Right cardiac atrium (tissue), 5 donors: ENCODE measurements around the gene THUMPD3. TPM values are rescaled to one million over a fixed set of nuclear protein-coding genes. Genes with fewer than 3 reads are reported as not detected.

ENCODE experiments used
- ATAC-seq, 2 donors: fragments of 200-7000 bp; cut with Tn5 transposase; one replicate each; pipeline versions ENCODE4 v1.8.0 to v1.9.1; 2020; ENCODE audit warnings: moderate library complexity in 2 of 2, mild to moderate bottlenecking in 1 of 2
- DNase-seq, 3 donors: peaks; one replicate each; pipeline ENCODE4 v3.0.0-alpha.2; 2020
- H3K27ac ChIP-seq: one replicate; pipeline ENCODE4 v1.5.1; 2013; ENCODE audit warnings: mild to moderate bottlenecking, low read length, control low read depth, moderate library complexity
- H3K27me3 ChIP-seq: one replicate; pipeline ENCODE4 v1.6.1; 2013; ENCODE audit not compliant: control insufficient read depth, insufficient read depth
- H3K4me1 ChIP-seq: one replicate; pipeline ENCODE4 v1.6.1; 2013; ENCODE audit warnings: low read length; ENCODE audit not compliant: control insufficient read depth, insufficient read depth
- H3K4me3 ChIP-seq: one replicate; pipeline ENCODE4 v1.5.1; 2013; ENCODE audit warnings: low read length, control low read depth
- H3K9me3 ChIP-seq: one replicate; pipeline ENCODE4 v1.6.1; 2013; ENCODE audit warnings: low read length; ENCODE audit not compliant: control insufficient read depth
- WGBS: extraction: QIAGEN DNeasy Blood & Tissue Kit; methylation state at CpG from one replicate; pipeline ENCODE4 v1.1.7; 2013; 5-methylcytosine and 5-hydroxymethylcytosine counted together
- intact Hi-C, 4 donors: fragments of 100-400 bp; cut with DNase I; formaldehyde crosslinking; loops; one replicate each; pipeline versions ENCODE4 v1.11.0 to v1.14.0; 2022 to 2023
- polyA plus RNA-seq: library from polyadenylated mRNA; stranded (reverse); fragments of 200-250 nt; gene quantifications from one replicate; pipeline ENCODE4 v1.2.3, GENCODE V29; 2013
- total RNA-seq, 4 donors: library from RNA; stranded (reverse); fragmentation: NEBNext Ultra II Directional; extraction: Animal tissue kit (Norgen Biotek cat#: 25700); gene quantifications; one replicate each; pipeline ENCODE4 v1.2.1, GENCODE V29; 2021
- donor health status: healthy with polysubstance abuse.
- donor health status: DM: no; HTN: yes; CAD: no.
- donor health status: DM: no; HTN: no; CAD: no.
- donor health status: DM: no; HTN: yes; CAD: no; lungs with severe emphysema.
- donor health status: DM: yes; HTN: yes; CAD: no.

The THUMPD3 gene
- total and polyA plus RNA-seq, 5 donors = 29.0 to 46.6 (median 46.0) TPM

DNA sequence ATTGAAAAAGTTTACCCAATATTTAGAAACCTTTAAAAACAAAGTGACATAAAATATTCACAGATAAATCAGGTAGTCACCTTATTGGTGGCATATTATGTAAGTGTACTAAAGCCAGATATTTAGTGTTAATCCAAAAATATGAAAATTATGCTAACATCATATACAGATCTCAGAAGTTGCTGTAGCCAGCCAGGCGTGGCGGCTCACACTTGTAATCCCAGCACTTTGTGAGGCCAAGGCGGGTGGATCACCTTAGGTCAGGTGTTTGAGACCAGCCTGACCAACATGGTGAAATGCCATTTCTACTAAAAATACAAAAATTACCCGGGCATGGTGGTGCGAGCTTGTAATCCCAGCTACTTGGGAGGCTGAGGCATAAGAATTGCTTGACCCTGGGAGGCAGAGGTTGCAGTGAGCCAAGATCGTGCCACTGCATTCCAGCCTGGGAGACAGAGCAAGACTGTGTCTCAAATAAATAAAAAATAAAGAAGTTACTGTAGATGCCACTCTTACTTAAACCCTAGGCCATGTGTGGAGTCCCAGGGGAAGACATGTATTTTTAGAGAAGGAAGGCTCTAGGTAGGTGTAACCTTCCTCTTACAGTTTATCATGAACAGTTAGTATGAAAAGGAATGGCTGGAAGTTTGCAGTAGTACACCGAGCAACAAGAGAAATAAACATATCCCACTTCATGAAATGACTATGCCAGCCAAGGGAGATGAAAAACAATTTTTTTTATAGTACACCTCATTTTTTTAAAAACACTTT, 44.2 kb downstream of the THUMPD3 start:
- ATAC-seq (peak in 1 of 2 donors; percentile 12), DNase-seq (no peak)
- no peak overlapping the region for H3K27ac ChIP-seq
- H3K4me3 ChIP-seq = no peak overlapping the region
- 80% methylated on average over 7 of the region's 7 CpGs for WGBS
- H3K9me3 ChIP-seq = no peaks in the 10 kb centered on the region
- intact Hi-C loops = no loop called here
- H3K4me1 ChIP-seq = peaks cover 5% of the 10 kb centered on the region
- no peaks in the 10 kb centered on the region for H3K27me3 ChIP-seq

DNA sequence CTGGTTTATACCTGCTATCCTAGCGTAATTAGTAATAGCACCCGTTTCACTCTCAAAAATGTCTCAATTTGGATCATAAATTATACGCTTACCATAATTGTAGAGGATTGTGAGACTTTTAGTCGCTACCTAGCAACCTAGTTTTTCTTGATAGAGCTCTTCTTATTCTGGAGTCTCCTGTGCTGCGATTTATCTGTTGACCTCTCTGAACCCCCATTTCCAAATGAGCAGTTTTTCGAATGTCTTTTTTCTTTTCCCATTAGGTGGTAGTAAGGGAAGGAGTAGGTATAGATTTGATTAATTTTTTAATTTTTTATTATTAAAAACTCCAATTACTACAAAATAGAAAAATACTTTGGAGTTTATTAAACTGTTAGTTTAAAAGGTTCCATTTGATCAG, 45.2 kb downstream of the THUMPD3 start:
- no peak overlapping the region for H3K27ac ChIP-seq
- intact Hi-C loops = no loop called here
- ATAC-seq = no peak
- WGBS = 86% methylated on average over 6 of the region's 6 CpGs
- no peak for DNase-seq
- H3K27me3 ChIP-seq = no peaks in the 10 kb centered on the region
- H3K4me3 ChIP-seq = no peak overlapping the region
- H3K4me1 ChIP-seq = peaks cover 2% of the 10 kb centered on the region
- H3K9me3 ChIP-seq = no peaks in the 10 kb centered on the region

DNA sequence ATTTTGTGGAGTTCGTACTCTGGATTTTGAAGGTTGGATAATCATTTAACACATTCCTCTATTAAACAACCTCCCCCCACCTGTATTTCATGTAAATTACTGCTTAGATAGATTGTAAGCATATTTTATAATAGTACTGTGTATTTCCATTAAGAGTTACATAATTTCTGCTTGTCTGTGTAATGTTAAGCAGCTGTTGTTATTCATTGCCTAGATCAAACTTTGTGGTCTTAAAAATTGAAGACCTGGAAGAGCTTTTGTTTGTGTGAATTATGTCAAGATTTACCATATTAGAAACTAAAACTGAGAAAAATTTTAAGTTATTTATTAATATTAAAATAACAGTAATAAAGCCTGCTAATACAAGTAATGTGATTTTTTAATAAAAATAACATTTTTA, 45.7 kb downstream of the THUMPD3 start:
- no peaks in the 10 kb centered on the region for H3K9me3 ChIP-seq
- H3K27ac ChIP-seq = no peak overlapping the region
- H3K4me3 ChIP-seq = no peak overlapping the region
- WGBS = 75% methylated on average over 1 of the region's 1 CpG
- no peaks in the 10 kb centered on the region for H3K27me3 ChIP-seq
- intact Hi-C loops = no loop called here
- peaks cover 2% of the 10 kb centered on the region for H3K4me1 ChIP-seq
- DNase-seq (no peak), ATAC-seq (no peak)

DNA sequence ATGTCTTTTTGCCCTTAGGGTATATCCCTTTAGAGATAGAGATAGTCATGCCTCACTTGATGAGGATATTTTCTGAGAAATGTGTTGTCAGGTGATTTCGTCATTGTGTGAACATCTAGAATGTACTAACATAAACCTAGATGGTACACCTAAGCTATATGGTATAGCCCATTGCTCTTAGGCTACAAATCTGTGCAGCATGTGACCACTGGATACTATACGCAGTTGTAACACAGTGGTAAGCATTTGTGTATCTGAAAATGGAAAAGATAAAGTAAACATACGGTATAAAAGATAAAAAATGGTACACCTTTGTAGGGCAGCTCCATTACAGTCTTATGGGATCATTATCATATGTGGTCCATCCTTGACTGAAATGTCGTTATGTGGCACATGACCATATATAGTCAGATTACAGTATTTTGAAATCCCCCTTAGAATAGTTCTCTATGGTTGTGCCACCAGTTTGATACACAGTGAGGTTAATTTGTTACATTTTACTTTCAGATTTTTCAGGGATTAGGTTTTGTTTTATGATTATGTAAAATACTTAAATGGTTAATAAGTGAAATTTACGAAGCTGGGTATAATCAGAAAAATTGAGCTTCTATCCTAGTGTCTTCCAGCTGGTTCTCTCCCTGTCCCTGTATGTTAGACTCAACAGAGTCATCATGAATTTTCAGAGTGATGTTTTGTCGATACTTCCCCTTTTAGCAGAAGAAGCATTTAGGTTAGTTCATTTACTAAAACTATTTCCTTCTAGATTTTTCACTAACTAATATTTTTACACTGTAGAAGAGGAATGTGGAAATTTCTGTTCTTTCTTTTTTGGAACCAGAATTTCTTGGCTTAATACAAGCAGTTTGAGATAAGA, 47.4 kb downstream of the THUMPD3 start:
- Histone ChIP-seq H3K27me3 (no peaks in the 10 kb centered on the region), H3K9me3 (no peaks in the 10 kb centered on the region), H3K4me3 (no peak overlapping the region), H3K27ac (no peak overlapping the region), H3K4me1 (peaks cover 3% of the 10 kb centered on the region)
- WGBS = 71% methylated on average over 6 of the region's 6 CpGs
- intact Hi-C loops = no loop called here
- DNase-seq (no peak), ATAC-seq (no peak)

DNA sequence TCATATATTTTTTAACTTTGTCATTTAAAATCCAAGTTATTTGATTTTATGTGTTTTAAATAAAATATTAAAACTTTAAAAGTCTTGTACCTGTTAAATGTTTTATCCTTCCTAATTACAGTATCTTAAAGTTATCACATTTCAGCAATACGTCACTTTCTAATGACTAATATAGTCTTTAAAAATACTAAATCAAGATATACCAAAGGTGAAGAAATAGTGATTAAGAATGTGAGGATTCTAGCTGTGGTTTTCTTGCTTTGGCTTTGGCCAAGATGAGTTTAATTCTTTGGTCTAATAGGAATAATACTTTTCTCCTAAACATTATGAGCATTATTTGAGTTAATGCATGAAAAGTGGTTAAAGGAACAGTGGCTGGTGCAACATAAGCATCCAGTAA, 48.4 kb downstream of the THUMPD3 start:
- ATAC-seq (no peak), DNase-seq (no peak)
- H3K4me3 ChIP-seq = no peak overlapping the region
- H3K27me3 ChIP-seq = no peaks in the 10 kb centered on the region
- WGBS = 72% methylated on average over 1 of the region's 1 CpG
- H3K9me3 ChIP-seq = no peaks in the 10 kb centered on the region
- H3K4me1 ChIP-seq = peaks cover 8% of the 10 kb centered on the region
- no peak overlapping the region for H3K27ac ChIP-seq
- intact Hi-C loops = no loop called here

DNA sequence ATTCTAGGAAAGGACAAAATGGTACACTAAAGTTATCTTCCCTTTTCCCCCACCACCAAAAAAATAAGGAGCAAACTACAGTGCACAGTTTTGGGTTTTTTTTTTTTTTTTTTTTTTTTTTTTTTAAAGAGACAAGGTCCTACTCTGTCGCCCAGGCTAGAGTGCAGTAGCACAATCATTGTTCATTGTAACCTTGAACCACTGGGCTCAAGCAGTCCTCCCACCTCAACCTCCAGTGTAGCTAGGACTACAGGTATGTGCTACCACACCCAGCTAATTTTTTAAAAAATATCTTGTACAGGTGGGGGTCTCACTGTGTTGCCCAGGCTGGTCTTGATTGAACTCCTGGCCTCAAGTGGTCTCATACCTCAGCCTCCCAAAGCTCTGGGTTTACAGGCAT, 49.4 kb downstream of the THUMPD3 start:
- no peak for DNase-seq
- ATAC-seq = peak in 1 of 2 donors; percentile 25
- 68% methylated on average over 1 of the region's 1 CpG for WGBS
- Histone ChIP-seq H3K4me1 (peaks cover 8% of the 10 kb centered on the region), H3K4me3 (no peak overlapping the region), H3K9me3 (no peaks in the 10 kb centered on the region), H3K27ac (no peak overlapping the region), H3K27me3 (no peaks in the 10 kb centered on the region)
- intact Hi-C loops = no loop called here

DNA sequence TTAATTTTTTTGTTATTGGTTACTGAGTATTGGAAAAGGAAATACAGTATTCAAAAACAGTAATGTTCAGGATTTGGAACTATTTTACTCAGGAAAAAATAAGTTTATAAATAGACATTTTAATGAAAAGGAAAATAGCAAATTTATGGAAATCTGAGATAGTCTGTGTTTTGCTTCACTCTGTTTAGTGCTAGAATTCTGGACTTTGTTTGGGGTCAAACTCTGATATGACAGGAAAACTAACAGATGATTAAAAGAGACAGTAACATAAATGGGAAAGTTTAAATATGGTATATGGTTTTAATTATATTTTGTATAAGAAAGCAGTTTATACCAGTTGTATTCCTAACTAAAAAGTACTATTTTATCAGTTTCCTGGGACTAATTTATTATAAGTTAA, 52.0 kb downstream of the THUMPD3 start:
- ATAC-seq = no peak
- DNase-seq = no peak
- Histone ChIP-seq H3K9me3 (no peaks in the 10 kb centered on the region), H3K27ac (no peak overlapping the region), H3K4me1 (peaks cover 9% of the 10 kb centered on the region), H3K27me3 (no peaks in the 10 kb centered on the region), H3K4me3 (no peak overlapping the region)
- intact Hi-C loops = no loop called here

DNA sequence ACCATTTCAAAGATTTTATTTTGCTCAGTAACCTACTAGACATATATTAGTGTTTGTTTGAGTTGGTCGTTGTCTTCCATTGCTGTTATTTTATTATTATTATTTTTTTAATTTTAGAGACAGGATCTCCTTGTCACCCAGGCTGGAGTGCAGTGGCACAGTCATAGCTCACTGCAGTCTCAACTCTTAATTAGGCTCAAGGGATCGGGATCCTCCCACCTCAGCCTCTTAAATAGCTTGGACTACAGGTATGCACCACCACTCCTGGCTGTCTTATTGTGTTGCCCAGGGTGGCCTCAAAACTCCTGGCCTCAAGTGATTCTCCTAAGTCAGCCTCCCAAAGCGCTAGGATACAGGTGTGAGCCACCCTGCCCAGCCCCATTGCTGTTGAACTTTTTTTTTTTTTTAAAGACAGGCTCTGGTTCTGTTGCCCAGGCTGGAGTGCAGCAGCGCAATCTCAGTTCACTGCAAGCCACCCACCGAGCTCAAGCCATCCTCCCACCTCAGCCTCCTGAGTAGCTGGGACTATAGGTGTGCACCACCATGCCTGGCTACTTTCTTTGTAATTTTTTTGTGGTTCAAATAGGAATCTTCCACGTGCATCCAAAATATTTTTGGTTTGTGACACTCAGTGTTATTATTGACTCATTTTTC, 52.8 kb downstream of the THUMPD3 start:
- H3K27ac ChIP-seq = peak overlapping the region; percentile 52
- intact Hi-C loops = no loop called here
- ATAC-seq = peak; percentile 14 to 18

DNA sequence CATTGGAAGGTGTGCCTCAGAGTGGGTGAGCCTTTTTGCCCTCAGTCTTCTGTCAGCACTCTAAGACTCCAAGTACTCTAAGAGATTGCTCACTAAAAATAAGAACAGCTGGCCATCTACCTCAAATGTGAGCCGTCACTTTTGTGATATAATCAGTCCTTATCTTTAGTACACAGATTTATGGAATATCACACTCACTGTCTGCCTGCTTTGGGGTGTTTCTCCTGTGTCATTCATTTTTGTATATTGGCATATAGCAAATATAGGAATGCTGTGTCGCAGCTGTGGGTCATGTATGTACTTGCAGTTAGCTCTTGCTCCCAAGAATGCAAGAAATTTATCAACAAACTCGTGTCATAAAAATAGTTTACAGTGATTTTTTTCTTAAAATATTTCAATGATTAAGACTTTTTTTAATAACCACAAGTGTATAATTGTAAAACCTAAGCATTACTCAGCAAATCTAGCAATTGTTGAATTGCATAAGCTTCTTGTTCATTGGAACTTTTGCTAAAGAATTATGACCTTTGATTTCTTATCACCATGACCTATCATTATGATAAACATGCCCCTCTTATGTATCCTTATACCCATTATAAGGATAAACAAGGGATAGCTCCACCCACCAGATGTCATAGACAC, 53.4 kb downstream of the THUMPD3 start:
- Histone ChIP-seq H3K4me1 (peaks cover 8% of the 10 kb centered on the region), H3K4me3 (no peak overlapping the region), H3K27ac (no peak overlapping the region), H3K27me3 (no peaks in the 10 kb centered on the region), H3K9me3 (no peaks in the 10 kb centered on the region)
- WGBS = 41% methylated on average over 3 of the region's 3 CpGs
- no peak for DNase-seq
- ATAC-seq = peak; percentile 38
- intact Hi-C loops = no loop called here

More for the DNA sequence above, 52.8 kb downstream of the THUMPD3 start:
- 87% methylated on average over 6 of the region's 6 CpGs for whole genome bisulfite sequencing
- no peak for DNase-seq
- no peaks in the 10 kb centered on the region for H3K9me3 ChIP-seq
- H3K27me3 ChIP-seq = no peaks in the 10 kb centered on the region
- H3K4me1 ChIP-seq = peaks cover 8% of the 10 kb centered on the region
- no peak overlapping the region for H3K4me3 ChIP-seq

DNA sequence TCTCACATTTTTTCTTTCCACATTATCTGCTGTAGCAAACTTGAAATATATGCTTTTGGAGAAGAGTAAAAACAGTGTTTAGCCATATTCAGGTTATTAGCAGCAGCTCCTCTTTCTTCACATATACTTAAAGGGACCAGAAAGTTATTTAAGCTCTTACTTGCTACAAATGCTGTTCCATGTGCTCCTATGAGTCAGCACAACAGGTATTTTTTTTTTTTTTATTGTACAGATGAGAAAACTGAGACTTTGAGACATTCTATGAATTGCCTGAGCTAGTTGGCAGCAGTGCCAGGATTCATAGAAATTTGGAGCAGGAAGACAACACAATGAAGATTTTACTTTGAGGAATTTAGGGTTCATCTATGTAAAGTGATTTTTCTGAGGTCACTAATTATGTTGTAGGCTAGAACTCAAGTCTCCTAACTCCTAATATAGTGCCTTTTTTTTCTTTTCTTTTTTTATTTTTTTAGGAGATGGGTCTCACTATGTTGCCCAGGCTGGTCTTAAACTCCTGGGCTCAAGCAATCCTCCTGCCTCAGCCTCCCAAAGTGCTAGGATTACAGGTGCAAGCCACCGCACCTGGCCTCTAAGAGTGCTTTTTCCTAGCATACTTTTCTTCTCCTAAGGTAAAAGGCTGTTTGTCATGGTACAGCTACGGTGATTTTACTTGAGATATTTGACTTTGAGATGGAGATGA, 58.1 kb downstream of the THUMPD3 start:
- no peak overlapping the region for H3K4me3 ChIP-seq
- DNase-seq = no peak
- no peaks in the 10 kb centered on the region for H3K9me3 ChIP-seq
- intact Hi-C loops = no loop called here
- H3K27ac ChIP-seq = no peak overlapping the region
- no peak for ATAC-seq
- peaks cover 3% of the 10 kb centered on the region for H3K4me1 ChIP-seq
- H3K27me3 ChIP-seq = no peaks in the 10 kb centered on the region
- WGBS = 88% methylated on average over 2 of the region's 2 CpGs
